Natural killer cell treated with Interleukin-12 subunit alpha and Interleukin-12 subunit beta and Interleukin-15 and Interleukin-18, amount 100 ng/mL, for 72 hours (primary cell): ENCODE measurements around the gene VPS37B. TPM values are rescaled to one million over a fixed set of nuclear protein-coding genes. Genes with fewer than 3 reads are reported as not detected.
"Not testable (repeated sequence)": the region's sequence is repeated elsewhere in the genome, so short reads cannot be mapped to it uniquely, and the experiment has no call there.

ENCODE experiments used
- ATAC-seq, 2 donors: fragments of 150-1000 bp; cut with Tn5 transposase in 1 of 2; sonication (Bioruptor Pico), chemical (Tn5 transposase) in 1 of 2; 2 replicates each; pipeline ENCODE4 v1.10.0; 2021
- DNase-seq: peaks from one replicate; pipeline ENCODE4 v3.0.0; 2022; ENCODE audit warnings: low spot score
- H3K27ac Mint-ChIP-seq, 2 donors: 1 replicate in 1 of 2; 2 replicates in 1 of 2; pipeline ENCODE4 v1.8.0; 2022; ENCODE audit warnings: mixed read lengths in 2 of 2, mild to moderate bottlenecking in 1 of 2, moderate library complexity in 1 of 2
- H3K27me3 Mint-ChIP-seq, 2 donors: 1 replicate in 1 of 2; 2 replicates in 1 of 2; pipeline ENCODE4 v1.8.0; 2022; ENCODE audit warnings: mixed read lengths in 2 of 2
- H3K36me3 Mint-ChIP-seq: one replicate; pipeline ENCODE4 v1.8.0; 2022; ENCODE audit warnings: mixed read lengths
- H3K4me1 Mint-ChIP-seq, 2 donors: 1 replicate in 1 of 2; 2 replicates in 1 of 2; pipeline ENCODE4 v1.8.0; 2022; ENCODE audit warnings: low read depth in 2 of 2, mixed read lengths in 2 of 2, mild to moderate bottlenecking in 1 of 2
- H3K4me3 Mint-ChIP-seq: one replicate; pipeline ENCODE4 v1.8.0; 2022; ENCODE audit warnings: mixed read lengths
- H3K9me3 Mint-ChIP-seq: 2 replicates; pipeline ENCODE4 v1.8.0; 2022; ENCODE audit warnings: mixed read lengths
- total RNA-seq, 2 donors: library from RNA; stranded (reverse); gene quantifications; one replicate each; pipeline ENCODE4 v1.2.3, GENCODE V29; 2022

Gene VPS37B
- total RNA-seq, 2 donors from 2014 or later, result 42.6 to 46.9 TPM

- H3K4me3 Mint-ChIP-seq, result no peak overlapping the region
- DNase-seq (no peak), ATAC-seq (no peak)
- H3K9me3 Mint-ChIP-seq, result no peaks in the 10 kb centered on the region
- no peak overlapping the region for H3K27ac Mint-ChIP-seq
- no peaks in the 10 kb centered on the region for H3K36me3 Mint-ChIP-seq
- H3K4me1 Mint-ChIP-seq, result peaks cover 0 to 3% of the 10 kb centered on the region in 2 donors
- no peaks in the 10 kb centered on the region for H3K27me3 Mint-ChIP-seq
Observed at GRCh38 chr12:122927756-122928403, 32.0 kb upstream of the VPS37B start.

- ATAC-seq (no peak), DNase-seq (no peak)
- no peaks in the 10 kb centered on the region for H3K36me3 Mint-ChIP-seq
- no peaks in the 10 kb centered on the region for H3K9me3 Mint-ChIP-seq
- H3K27me3 Mint-ChIP-seq, result no peaks in the 10 kb centered on the region
- no peak overlapping the region for H3K27ac Mint-ChIP-seq
- no peak overlapping the region for H3K4me3 Mint-ChIP-seq
- peaks cover under 1 to 3% of the 10 kb centered on the region in 2 donors for H3K4me1 Mint-ChIP-seq
Observed at GRCh38 chr12:122921917-122922316, 26.0 kb upstream of the VPS37B start.

- Mint-ChIP-seq H3K4me3 (no peak overlapping the region), H3K27ac (no peak overlapping the region), H3K27me3 (no peaks in the 10 kb centered on the region), H3K4me1 (peaks cover 0 to 3% of the 10 kb centered on the region in 2 donors), H3K36me3 (no peaks in the 10 kb centered on the region), H3K9me3 (no peaks in the 10 kb centered on the region)
- ATAC-seq, result no peak
- no peak for DNase-seq
Observed at GRCh38 chr12:122920687-122921086, 24.8 kb upstream of the VPS37B start.

- ATAC-seq, result no peak
- Mint-ChIP-seq H3K9me3 (no peaks in the 10 kb centered on the region), H3K27ac (peak overlapping the region in 1 of 2 donors; percentile 45), H3K36me3 (no peaks in the 10 kb centered on the region), H3K4me3 (no peak overlapping the region), H3K4me1 (peaks cover 3% of the 10 kb centered on the region in 2 donors), H3K27me3 (no peaks in the 10 kb centered on the region)
- DNase-seq, result no peak
Observed at GRCh38 chr12:122918827-122919226, 22.9 kb upstream of the VPS37B start.

DNA sequence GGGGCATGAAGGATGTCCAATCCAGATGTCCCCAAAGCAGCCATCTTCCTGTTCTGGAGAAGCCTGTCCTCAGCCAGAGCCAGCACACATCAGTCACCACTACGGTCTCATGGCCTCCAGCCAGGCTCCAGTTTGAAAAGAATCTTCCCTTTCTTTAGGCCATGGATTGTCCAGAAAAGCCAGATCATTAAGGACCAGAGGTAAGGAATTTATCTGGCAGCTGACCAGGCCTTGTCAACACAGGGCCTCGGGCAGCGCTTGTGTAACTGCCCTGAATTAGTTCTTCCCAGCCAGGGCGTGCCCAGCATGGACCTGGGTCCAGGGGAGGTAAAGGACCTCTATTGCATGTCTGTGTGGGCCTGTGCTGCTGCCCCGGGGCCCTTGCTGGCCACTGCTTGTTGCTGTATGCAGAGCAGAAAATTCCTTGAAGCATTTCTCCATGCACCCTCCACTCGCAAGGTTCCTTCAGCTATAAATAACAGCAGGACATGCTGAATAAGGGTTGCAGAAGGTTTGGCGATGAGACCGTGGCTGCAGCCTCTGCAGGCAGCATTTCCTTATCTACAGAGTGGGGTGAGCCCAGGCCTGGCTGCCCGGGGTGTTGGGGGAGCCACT, 21.7 kb upstream of the VPS37B start:
- Mint-ChIP-seq H3K9me3 (no peaks in the 10 kb centered on the region), H3K36me3 (no peaks in the 10 kb centered on the region), H3K4me1 (peaks cover 3 to 4% of the 10 kb centered on the region in 2 donors), H3K27ac (no peak overlapping the region), H3K27me3 (no peaks in the 10 kb centered on the region), H3K4me3 (no peak overlapping the region)
- no peak for DNase-seq
- no peak for ATAC-seq

DNA sequence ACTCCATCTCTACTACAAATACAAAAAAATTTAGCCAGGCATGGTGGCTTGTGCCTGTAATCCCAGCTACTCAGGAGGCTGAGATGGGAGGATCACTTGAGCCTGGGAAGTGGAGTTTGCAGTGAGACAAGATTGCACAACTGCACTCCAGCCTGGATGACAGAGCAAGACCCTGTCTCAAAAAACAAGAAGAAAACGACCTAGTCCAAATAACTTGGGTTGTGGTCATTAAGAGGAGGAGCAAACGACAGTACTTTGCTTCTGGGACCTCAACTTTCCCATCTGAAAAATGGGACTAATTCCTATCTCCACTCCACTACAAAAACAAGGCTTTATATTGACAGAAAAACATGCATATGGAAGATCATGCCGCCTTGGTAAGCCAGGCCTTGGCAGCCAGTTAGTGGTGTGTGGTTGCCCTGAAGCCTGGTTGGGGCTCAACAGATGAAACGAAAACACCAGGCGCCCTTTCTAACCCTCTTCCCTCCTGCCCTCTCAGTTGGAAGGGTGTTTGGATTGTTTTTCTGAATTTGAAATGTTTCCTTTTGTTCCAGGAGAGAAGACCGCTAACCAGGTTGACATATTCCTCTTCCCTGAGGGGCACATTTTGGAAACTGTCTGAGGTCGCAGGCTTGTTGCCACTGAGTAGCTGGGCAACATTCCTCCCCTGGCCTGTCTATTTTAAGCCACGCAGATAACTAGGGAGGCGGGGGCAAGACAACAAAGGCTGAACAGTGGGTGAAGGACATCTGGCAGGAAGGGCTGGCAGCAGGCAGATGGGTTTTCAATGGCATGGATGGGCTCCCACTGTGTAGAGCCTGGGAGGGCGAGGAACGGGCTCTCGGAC, 13.7 kb upstream of the VPS37B start:
- DNase-seq, result no peak
- peaks cover 0 to 5% of the 10 kb centered on the region in 2 donors for H3K4me1 Mint-ChIP-seq
- no peaks in the 10 kb centered on the region for H3K36me3 Mint-ChIP-seq
- no peak overlapping the region for H3K4me3 Mint-ChIP-seq
- no peak for ATAC-seq
- no peaks in the 10 kb centered on the region for H3K27me3 Mint-ChIP-seq
- H3K27ac Mint-ChIP-seq, result peak overlapping the region in 1 of 2 donors; percentile 46
- H3K9me3 Mint-ChIP-seq, result no peaks in the 10 kb centered on the region

GRCh38 chr12:122908915-122909314, 13.0 kb upstream of the VPS37B start:
- peaks cover under 1 to 2% of the 10 kb centered on the region in 2 donors for H3K4me1 Mint-ChIP-seq
- H3K27ac Mint-ChIP-seq, result no peak overlapping the region
- H3K27me3 Mint-ChIP-seq, result no peaks in the 10 kb centered on the region
- DNase-seq (no peak), ATAC-seq (no peak)
- H3K4me3 Mint-ChIP-seq, result no peak overlapping the region
- no peaks in the 10 kb centered on the region for H3K36me3 Mint-ChIP-seq
- H3K9me3 Mint-ChIP-seq, result no peaks in the 10 kb centered on the region

- DNase-seq, H3K9me3 Mint-ChIP-seq, H3K27me3 Mint-ChIP-seq, H3K4me3 Mint-ChIP-seq, ATAC-seq, H3K36me3 Mint-ChIP-seq: not testable (repeated sequence)
- Mint-ChIP-seq H3K27ac (peak overlapping the region in 1 of 2 donors; percentile 31), H3K4me1 (peaks cover 17 to 20% of the 10 kb centered on the region in 2 donors)
Observed at GRCh38 chr12:122905258-122905657, 9.3 kb upstream of the VPS37B start.

DNA sequence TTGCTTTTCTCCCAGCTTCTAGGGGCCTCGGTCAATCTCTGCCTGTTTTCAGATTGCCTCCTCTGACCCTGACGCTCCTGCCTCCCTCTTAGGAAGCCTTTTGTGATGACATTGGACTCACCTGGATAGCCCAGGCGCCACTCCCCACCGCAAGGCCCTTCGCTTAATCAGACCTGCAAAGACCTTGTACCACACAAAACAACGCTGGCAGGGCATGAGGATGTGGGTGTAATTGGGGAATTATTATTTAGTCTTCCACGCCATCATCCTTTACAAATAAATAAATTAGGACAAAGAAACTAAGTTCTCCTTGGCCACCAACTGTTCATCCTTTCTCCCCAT, 7.7 kb upstream of the VPS37B start:
- peaks cover 30 to 36% of the 10 kb centered on the region in 2 donors for H3K4me1 Mint-ChIP-seq
- ATAC-seq, result no peak
- H3K36me3 Mint-ChIP-seq, result no peaks in the 10 kb centered on the region
- H3K27me3 Mint-ChIP-seq, result no peaks in the 10 kb centered on the region
- no peaks in the 10 kb centered on the region for H3K9me3 Mint-ChIP-seq
- peak overlapping the region; percentile 10 to 70 for H3K27ac Mint-ChIP-seq
- no peak for DNase-seq
- H3K4me3 Mint-ChIP-seq, result peak overlapping the region; percentile 6

- peak overlapping the region; percentile 6 for H3K4me3 Mint-ChIP-seq
- H3K4me1 Mint-ChIP-seq, result peaks cover 36 to 42% of the 10 kb centered on the region in 2 donors
- H3K27me3 Mint-ChIP-seq, result no peaks in the 10 kb centered on the region
Observed at GRCh38 chr12:122902854-122903692, 7.1 kb upstream of the VPS37B start.

DNA sequence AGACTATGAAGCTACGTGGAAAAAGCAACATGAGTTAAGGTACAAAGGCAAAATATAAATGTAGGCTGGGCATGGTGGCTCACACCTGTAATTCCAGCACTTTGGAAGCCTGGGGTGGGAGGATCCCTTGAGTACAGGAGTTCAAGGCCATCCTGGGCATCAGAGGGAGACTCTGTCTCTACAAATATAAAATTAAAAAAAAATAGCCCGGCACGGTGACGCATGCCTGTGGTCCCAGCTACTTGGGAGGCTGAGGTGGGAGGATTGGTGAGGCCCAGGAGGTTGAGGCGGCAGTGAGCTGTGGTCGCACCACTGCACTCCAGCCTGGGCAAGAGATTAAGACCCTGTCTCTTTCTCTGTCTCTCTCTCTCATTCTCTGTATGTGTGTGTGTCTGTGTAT, 4.0 kb upstream of the VPS37B start:
- no peaks in the 10 kb centered on the region for H3K27me3 Mint-ChIP-seq
- peaks cover 3% of the 10 kb centered on the region for H3K9me3 Mint-ChIP-seq
- peak overlapping the region; percentile 91 for H3K4me3 Mint-ChIP-seq
- ATAC-seq, result no peak
- peaks cover 5% of the 10 kb centered on the region for H3K36me3 Mint-ChIP-seq
- H3K27ac Mint-ChIP-seq, result peak overlapping the region; percentile 95 to 97
- peaks cover 62 to 64% of the 10 kb centered on the region in 2 donors for H3K4me1 Mint-ChIP-seq
- no peak for DNase-seq

More at GRCh38 chr12:122902854-122903692, 7.1 kb upstream of the VPS37B start:
- DNase-seq (no peak), ATAC-seq (no peak)
- no peaks in the 10 kb centered on the region for H3K36me3 Mint-ChIP-seq
- H3K9me3 Mint-ChIP-seq, result no peaks in the 10 kb centered on the region
- H3K27ac Mint-ChIP-seq, result peak overlapping the region; percentile 10 to 70

- peak overlapping the region; percentile 95 to 97 for H3K27ac Mint-ChIP-seq
- peak overlapping the region; percentile 99 for H3K4me3 Mint-ChIP-seq
- ATAC-seq (no peak), DNase-seq (no peak)
- no peaks in the 10 kb centered on the region for H3K27me3 Mint-ChIP-seq
- H3K36me3 Mint-ChIP-seq, result peaks cover 5% of the 10 kb centered on the region
- H3K4me1 Mint-ChIP-seq, result peaks cover 74 to 79% of the 10 kb centered on the region in 2 donors
- H3K9me3 Mint-ChIP-seq, result peaks cover 3% of the 10 kb centered on the region
Observed at GRCh38 chr12:122896662-122897061, 738 bp upstream of the VPS37B start.

- peak overlapping the region; percentile 99 for H3K4me3 Mint-ChIP-seq
- no peak for DNase-seq
- peaks cover 81 to 86% of the 10 kb centered on the region in 2 donors for H3K4me1 Mint-ChIP-seq
- H3K36me3 Mint-ChIP-seq, result peaks cover 5% of the 10 kb centered on the region
- H3K27me3 Mint-ChIP-seq, result no peaks in the 10 kb centered on the region
- ATAC-seq, result no peak
- H3K9me3 Mint-ChIP-seq, result peaks cover 3% of the 10 kb centered on the region
- H3K27ac Mint-ChIP-seq, result peak overlapping the region; percentile 95 to 97
Observed at GRCh38 chr12:122895320-122895703, 612 bp downstream of the VPS37B start.
